Neural progenitor cell (in vitro differentiated cells): Measurements from ENCODE around the gene GJA4. TPM values are rescaled to one million over a fixed set of nuclear protein-coding genes. Genes with fewer than 3 reads are reported as not detected.
A peak's percentile ranks its signal among the peaks of the same experiment; 100 is the strongest.
"Not testable (repeated sequence)": the region's sequence is repeated elsewhere in the genome, so short reads cannot be mapped to it uniquely, and the experiment has no call there.

Experiments
- DNase-seq: peaks from one replicate; pipeline ENCODE4 v3.0.0-alpha.2; 2016; ENCODE audit warnings: low spot score
- H2AFZ ChIP-seq: fragments of 200-600 bp; sonication (generic); replicated peaks from 2 replicates; pipeline ENCODE4 v1.6.1; 2016; ENCODE audit warnings: antibody characterized with exemption
- H3F3A ChIP-seq: fragments of 200-600 bp; sonication (generic); 2 replicates; pipeline ENCODE4 v1.6.1; 2016; ENCODE audit warnings: antibody characterized with exemption, low read depth
- H3K27ac ChIP-seq: fragments of 200-600 bp; sonication (generic); 2 replicates; pipeline ENCODE4 v1.5.1; 2016; ENCODE audit warnings: mild to moderate bottlenecking
- H3K27me3 ChIP-seq: fragments of 200-600 bp; sonication (generic); 2 replicates; pipeline ENCODE4 v1.6.1; 2016; ENCODE audit warnings: mild to moderate bottlenecking, moderate library complexity
- H3K36me3 ChIP-seq: fragments of 200-600 bp; sonication (generic); 2 replicates; pipeline ENCODE4 v1.5.1; 2016
- H3K4me1 ChIP-seq: fragments of 200-600 bp; sonication (generic); 2 replicates; pipeline ENCODE4 v1.6.1; 2016; ENCODE audit warnings: mixed run types
- H3K4me2 ChIP-seq: fragments of 200-600 bp; sonication (generic); 2 replicates; pipeline ENCODE4 v1.6.1; 2016
- H3K4me3 ChIP-seq: fragments of 200-600 bp; sonication (generic); 2 replicates; pipeline ENCODE4 v1.5.1; 2016
- H3K79me2 ChIP-seq: fragments of 200-600 bp; sonication (generic); 2 replicates; pipeline ENCODE4 v1.6.1; 2016; ENCODE audit warnings: low read depth
- H3K9ac ChIP-seq: fragments of 200-600 bp; sonication (generic); 2 replicates; pipeline ENCODE4 v1.6.1; 2016
- H3K9me3 ChIP-seq: fragments of 200-600 bp; sonication (generic); 2 replicates; pipeline ENCODE4 v1.5.1; 2016; ENCODE audit warnings: low read depth
- H4K20me1 ChIP-seq: fragments of 200-600 bp; sonication (generic); 2 replicates; pipeline ENCODE4 v1.6.1; 2016; ENCODE audit warnings: low read depth
- H3K27ac Mint-ChIP-seq: 3 replicates; pipeline ENCODE4 v1.8.0; 2021; ENCODE audit warnings: mixed read lengths
- H3K27me3 Mint-ChIP-seq: 2 replicates; pipeline ENCODE4 v1.8.0; 2022; ENCODE audit warnings: low read depth, mild to moderate bottlenecking, inconsistent platforms, moderate library complexity, mixed read lengths; ENCODE audit not compliant: insufficient read depth
- H3K36me3 Mint-ChIP-seq: 3 replicates; pipeline ENCODE4 v1.8.0; 2021; ENCODE audit warnings: mixed read lengths
- H3K4me1 Mint-ChIP-seq: 3 replicates; pipeline ENCODE4 v1.8.0; 2021; ENCODE audit warnings: mixed read lengths
- H3K4me3 Mint-ChIP-seq: 3 replicates; pipeline ENCODE4 v1.8.0; 2021; ENCODE audit warnings: mild to moderate bottlenecking, moderate library complexity, mixed read lengths
- H3K9me3 Mint-ChIP-seq: 3 replicates; pipeline ENCODE4 v1.8.0; 2020; ENCODE audit warnings: mixed read lengths
- CTCF ChIP-seq: fragments of 200-600 bp; sonication (generic); IDR thresholded peaks from 2 replicates; pipeline ENCODE4 v1.5.1; 2017; ENCODE audit warnings: antibody characterized with exemption, mild to moderate bottlenecking
- EZH2 ChIP-seq: fragments of 200-600 bp; sonication (generic); IDR thresholded peaks from 2 replicates; pipeline ENCODE4 v1.6.1; 2017; ENCODE audit warnings: antibody characterized with exemption, mild to moderate bottlenecking, moderate library complexity
- EZH2phosphoT487 ChIP-seq: fragments of 200-600 bp; sonication (generic); IDR thresholded peaks from 2 replicates; pipeline ENCODE4 v1.6.1; 2017; ENCODE audit warnings: antibody characterized with exemption
- total RNA-seq: library from RNA; depleted of rRNA; stranded (reverse); fragments of >200 nt; gene quantifications from 2 replicates; pipeline ENCODE4 v1.2.3, GENCODE V29; 2015; ENCODE audit warnings: low replicate concordance

GJA4 gene
- total RNA-seq, 1 donor from 2014 or later, result not detected

GRCh38 chr1:34816778-34817177 is 24.0 kb downstream of the GJA4 start:
- Histone ChIP-seq H3K36me3 (no peaks in the 10 kb centered on the region), H3K4me3 (no peak overlapping the region), H3K27me3 (no peaks in the 10 kb centered on the region), H3K79me2 (no peaks in the 10 kb centered on the region), H3K9me3 (no peaks in the 10 kb centered on the region), H4K20me1 (no peaks in the 10 kb centered on the region), H3K9ac (peak overlapping the region; percentile 15), H3K4me2 (no peak overlapping the region), H2AFZ (no peak overlapping the region), H3K4me1 (no peaks in the 10 kb centered on the region), H3K27ac (no peak overlapping the region), H3F3A (no peaks in the 10 kb centered on the region)
- DNase-seq, result no peak
- Mint-ChIP-seq H3K36me3 (no peaks in the 10 kb centered on the region), H3K9me3 (peaks cover 3% of the 10 kb centered on the region), H3K27ac (no peak overlapping the region), H3K4me1 (peaks cover 7% of the 10 kb centered on the region), H3K27me3 (peaks cover 4% of the 10 kb centered on the region), H3K4me3 (no peak overlapping the region)
- TF ChIP-seq EZH2phosphoT487, result no peak
- no peak for TF ChIP-seq EZH2
- no peak for TF ChIP-seq CTCF

- not testable (repeated sequence) for H3K27me3 ChIP-seq, H3K27ac Mint-ChIP-seq, H3K27me3 Mint-ChIP-seq, H3K4me3 ChIP-seq, H3K4me1 Mint-ChIP-seq, DNase-seq, H3K27ac ChIP-seq, H3K79me2 ChIP-seq, H3K9me3 ChIP-seq, H4K20me1 ChIP-seq, H3F3A ChIP-seq, H3K4me2 ChIP-seq, H3K4me1 ChIP-seq, H3K36me3 Mint-ChIP-seq, H3K9ac ChIP-seq, H3K4me3 Mint-ChIP-seq, H3K36me3 ChIP-seq, H3K9me3 Mint-ChIP-seq, H2AFZ ChIP-seq
Measured at GRCh38 chr1:34818862-34819261, 26.1 kb downstream of the GJA4 start.

GRCh38 chr1:34822202-34822601 is 29.4 kb downstream of the GJA4 start:
- H3K4me1 Mint-ChIP-seq, result peaks cover 11% of the 10 kb centered on the region
- H4K20me1 ChIP-seq, result no peaks in the 10 kb centered on the region
- H3K27ac Mint-ChIP-seq, result no peak overlapping the region
- H3K9me3 ChIP-seq, result no peaks in the 10 kb centered on the region
- no peak overlapping the region for H2AFZ ChIP-seq
- no peak overlapping the region for H3K27ac ChIP-seq
- no peak overlapping the region for H3K9ac ChIP-seq
- H3F3A ChIP-seq, result no peaks in the 10 kb centered on the region
- H3K27me3 ChIP-seq, result no peaks in the 10 kb centered on the region
- peaks cover 2% of the 10 kb centered on the region for H3K9me3 Mint-ChIP-seq
- no peak for TF ChIP-seq CTCF
- TF ChIP-seq EZH2, result no peak
- no peak for TF ChIP-seq EZH2phosphoT487
- no peaks in the 10 kb centered on the region for H3K79me2 ChIP-seq
- H3K36me3 ChIP-seq, result no peaks in the 10 kb centered on the region
- no peaks in the 10 kb centered on the region for H3K27me3 Mint-ChIP-seq
- H3K4me1 ChIP-seq, result no peaks in the 10 kb centered on the region
- DNase-seq, result no peak
- H3K4me2 ChIP-seq, result no peak overlapping the region
- H3K4me3 Mint-ChIP-seq, result no peak overlapping the region
- no peak overlapping the region for H3K4me3 ChIP-seq
- H3K36me3 Mint-ChIP-seq, result no peaks in the 10 kb centered on the region

- H3K27me3 Mint-ChIP-seq, result no peaks in the 10 kb centered on the region
- Histone ChIP-seq H3K9ac (no peak overlapping the region), H4K20me1 (no peaks in the 10 kb centered on the region), H3K9me3 (no peaks in the 10 kb centered on the region), H3K4me1 (no peaks in the 10 kb centered on the region), H3K27ac (no peak overlapping the region), H3F3A (no peaks in the 10 kb centered on the region), H3K79me2 (no peaks in the 10 kb centered on the region), H2AFZ (no peak overlapping the region), H3K4me2 (no peak overlapping the region), H3K36me3 (no peaks in the 10 kb centered on the region), H3K4me3 (no peak overlapping the region), H3K27me3 (no peaks in the 10 kb centered on the region)
- H3K4me1 Mint-ChIP-seq, result peaks cover 12% of the 10 kb centered on the region
- H3K27ac Mint-ChIP-seq, result peak overlapping the region; percentile 50
- H3K4me3 Mint-ChIP-seq, result no peak overlapping the region
- H3K36me3 Mint-ChIP-seq, result no peaks in the 10 kb centered on the region
- no peak for TF ChIP-seq CTCF
- TF ChIP-seq EZH2phosphoT487, result no peak
- no peak for TF ChIP-seq EZH2
- peaks cover 2% of the 10 kb centered on the region for H3K9me3 Mint-ChIP-seq
- DNase-seq, result no peak
Measured at GRCh38 chr1:34824817-34825454, 32.1 kb downstream of the GJA4 start.
